T-helper 17 cell (primary cell): ENCODE data around the gene TDRD7. TPM values are rescaled to one million over a fixed set of nuclear protein-coding genes. Genes with fewer than 3 reads are reported as not detected.
"Not testable (repeated sequence)": the region's sequence is repeated elsewhere in the genome, so short reads cannot be mapped to it uniquely, and the experiment has no call there.

Experiments used
- ATAC-seq: fragments of 150-1000 bp; cut with Tn5 transposase; 2 replicates; pipeline ENCODE4 v1.10.0; 2021; ENCODE audit warnings: mild to moderate bottlenecking, moderate library complexity
- DNase-seq, 3 donors: peaks; one replicate each; pipeline versions ENCODE4 v3.0.0 to v3.0.0-alpha.2; 2020 to 2021
- H3K9me3 ChIP-seq: one replicate; pipeline ENCODE4 v1.7.0; 2013; ENCODE audit warnings: low read length, mild to moderate bottlenecking; ENCODE audit not compliant: control insufficient read depth, poor library complexity, severe bottlenecking
- H3K27ac Mint-ChIP-seq: one replicate; pipeline ENCODE4 v1.8.0; 2022; ENCODE audit warnings: mild to moderate bottlenecking, moderate library complexity, mixed read lengths
- H3K27me3 Mint-ChIP-seq: one replicate; pipeline ENCODE4 v1.8.0; 2022; ENCODE audit warnings: mixed read lengths
- H3K36me3 Mint-ChIP-seq: one replicate; pipeline ENCODE4 v1.8.0; 2022; ENCODE audit warnings: low read depth, mixed read lengths
- H3K4me1 Mint-ChIP-seq: one replicate; pipeline ENCODE4 v1.8.0; 2022; ENCODE audit warnings: mild to moderate bottlenecking, mixed read lengths
- H3K4me3 Mint-ChIP-seq: one replicate; pipeline ENCODE4 v1.8.0; 2022; ENCODE audit warnings: mild to moderate bottlenecking, moderate library complexity, mixed read lengths
- total RNA-seq, 4 donors: library from RNA in 2 of 4; stranded (reverse) in 2 of 4; gene quantifications; one replicate each; pipeline ENCODE4 v1.2.3 and lab custom pipeline; 2022 to 2026

TDRD7 gene
- total RNA-seq, 2 donors from 2014 or later = 8.5 to 10.4 TPM

- peaks cover 10% of the 10 kb centered on the region for H3K36me3 Mint-ChIP-seq
- no peak for ATAC-seq
- no peak overlapping the region for H3K27ac Mint-ChIP-seq
- no peaks in the 10 kb centered on the region for H3K9me3 ChIP-seq
- no peaks in the 10 kb centered on the region for H3K27me3 Mint-ChIP-seq
- H3K4me3 Mint-ChIP-seq = no peak overlapping the region
- no peaks in the 10 kb centered on the region for H3K4me1 Mint-ChIP-seq
- no peak for DNase-seq
Observed at GRCh38 chr9:97479496-97480159, 67.7 kb downstream of the TDRD7 start.

GRCh38 chr9:97480174-97480573, 68.3 kb downstream of the TDRD7 start:
- no peaks in the 10 kb centered on the region for H3K4me1 Mint-ChIP-seq

GRCh38 chr9:97480749-97481148, 68.9 kb downstream of the TDRD7 start:
- ATAC-seq = no peak
- H3K27ac Mint-ChIP-seq = no peak overlapping the region
- H3K27me3 Mint-ChIP-seq = no peaks in the 10 kb centered on the region
- no peaks in the 10 kb centered on the region for H3K4me1 Mint-ChIP-seq
- peaks cover 7% of the 10 kb centered on the region for H3K36me3 Mint-ChIP-seq
- H3K4me3 Mint-ChIP-seq = no peak overlapping the region
- H3K9me3 ChIP-seq = no peaks in the 10 kb centered on the region
- DNase-seq = no peak

More at GRCh38 chr9:97480174-97480573, 68.3 kb downstream of the TDRD7 start:
- Mint-ChIP-seq H3K36me3 (peaks cover 7% of the 10 kb centered on the region), H3K27me3 (no peaks in the 10 kb centered on the region), H3K4me3 (no peak overlapping the region), H3K27ac (no peak overlapping the region)
- ATAC-seq = no peak
- H3K9me3 ChIP-seq = no peaks in the 10 kb centered on the region
- no peak for DNase-seq

GRCh38 chr9:97484134-97484533, 72.2 kb downstream of the TDRD7 start:
- no peaks in the 10 kb centered on the region for H3K9me3 ChIP-seq
- no peak for ATAC-seq
- peaks cover 9% of the 10 kb centered on the region for H3K36me3 Mint-ChIP-seq
- H3K27me3 Mint-ChIP-seq = no peaks in the 10 kb centered on the region
- H3K4me1 Mint-ChIP-seq = no peaks in the 10 kb centered on the region
- no peak for DNase-seq
- no peak overlapping the region for H3K27ac Mint-ChIP-seq
- no peak overlapping the region for H3K4me3 Mint-ChIP-seq

GRCh38 chr9:97487107-97487506, 75.2 kb downstream of the TDRD7 start:
- H3K27ac Mint-ChIP-seq = no peak overlapping the region
- DNase-seq = no peak
- peaks cover 2% of the 10 kb centered on the region for H3K4me1 Mint-ChIP-seq
- H3K4me3 Mint-ChIP-seq = no peak overlapping the region
- ATAC-seq = no peak
- H3K27me3 Mint-ChIP-seq = no peaks in the 10 kb centered on the region
- H3K9me3 ChIP-seq = no peaks in the 10 kb centered on the region
- peaks cover 10% of the 10 kb centered on the region for H3K36me3 Mint-ChIP-seq

GRCh38 chr9:97487861-97488260, 76.0 kb downstream of the TDRD7 start:
- H3K9me3 ChIP-seq = no peaks in the 10 kb centered on the region
- Mint-ChIP-seq H3K27me3 (no peaks in the 10 kb centered on the region), H3K27ac (no peak overlapping the region), H3K36me3 (peaks cover 11% of the 10 kb centered on the region), H3K4me1 (peaks cover 2% of the 10 kb centered on the region), H3K4me3 (no peak overlapping the region)
- DNase-seq (no peak), ATAC-seq (no peak)

GRCh38 chr9:97491216-97491999, 79.5 kb downstream of the TDRD7 start:
- Mint-ChIP-seq H3K4me1 (peaks cover 2% of the 10 kb centered on the region), H3K27me3 (no peaks in the 10 kb centered on the region), H3K36me3 (peaks cover 17% of the 10 kb centered on the region), H3K27ac (no peak overlapping the region), H3K4me3 (no peak overlapping the region)
- ATAC-seq (no peak), DNase-seq (no peak)
- no peaks in the 10 kb centered on the region for H3K9me3 ChIP-seq

- Mint-ChIP-seq H3K36me3 (peaks cover 11% of the 10 kb centered on the region), H3K27me3 (peaks cover 15% of the 10 kb centered on the region)
- not testable (repeated sequence) for DNase-seq, ATAC-seq, H3K4me1 Mint-ChIP-seq, H3K27ac Mint-ChIP-seq, H3K4me3 Mint-ChIP-seq, H3K9me3 ChIP-seq
Observed at GRCh38 chr9:97497558-97498375, 85.9 kb downstream of the TDRD7 start.

GRCh38 chr9:97498846-97499245, 87.0 kb downstream of the TDRD7 start:
- not testable (repeated sequence) for DNase-seq, H3K27ac Mint-ChIP-seq, ATAC-seq, H3K9me3 ChIP-seq, H3K4me3 Mint-ChIP-seq
- H3K4me1 Mint-ChIP-seq = peaks cover 12% of the 10 kb centered on the region
- H3K27me3 Mint-ChIP-seq = peaks cover 15% of the 10 kb centered on the region
- peaks cover 11% of the 10 kb centered on the region for H3K36me3 Mint-ChIP-seq

- Mint-ChIP-seq H3K36me3 (peaks cover 15% of the 10 kb centered on the region), H3K4me3 (peak overlapping the region; percentile 66), H3K27ac (no peak overlapping the region), H3K27me3 (peaks cover 15% of the 10 kb centered on the region), H3K4me1 (peaks cover 12% of the 10 kb centered on the region)
- ATAC-seq (no peak), DNase-seq (no peak)
- no peaks in the 10 kb centered on the region for H3K9me3 ChIP-seq
Observed at GRCh38 chr9:97500263-97500662, 88.4 kb downstream of the TDRD7 start.

- Mint-ChIP-seq H3K27ac (no peak overlapping the region), H3K4me1 (peaks cover 12% of the 10 kb centered on the region), H3K27me3 (peaks cover 15% of the 10 kb centered on the region), H3K36me3 (peaks cover 15% of the 10 kb centered on the region), H3K4me3 (peak overlapping the region; percentile 74)
- DNase-seq (no peak), ATAC-seq (no peak)
- H3K9me3 ChIP-seq = no peaks in the 10 kb centered on the region
Observed at GRCh38 chr9:97500765-97501176, 88.9 kb downstream of the TDRD7 start.

GRCh38 chr9:97501177-97501971, 89.5 kb downstream of the TDRD7 start, which contains the start of gene TMOD1:
TSS of gene TMOD1 (plus strand) at chr9:97501666. CDS start at chr9:97524189, 22,523 bp downstream.
- peaks cover 15% of the 10 kb centered on the region for H3K27me3 Mint-ChIP-seq

More at GRCh38 chr9:97501177-97501971, 89.5 kb downstream of the TDRD7 start, which contains the start of gene TMOD1:
- H3K36me3 Mint-ChIP-seq = peaks cover 11% of the 10 kb centered on the region
- peak within 1 kb of the TSS; percentile 81 for H3K4me3 Mint-ChIP-seq
- ATAC-seq (peak; percentile 77), DNase-seq (peak; percentile 13 to 37 (median 21))
- H3K4me1 Mint-ChIP-seq = peaks cover 12% of the 10 kb centered on the region
- H3K9me3 ChIP-seq = no peaks in the 10 kb centered on the region
- H3K27ac Mint-ChIP-seq = peak within 1 kb of the TSS; percentile 24
